ENCODE measurements around the gene ZNF787. TPM values are rescaled to one million over a fixed set of nuclear protein-coding genes. Genes with fewer than 3 reads are reported as not detected.

The ZNF787 gene
- total and polyA plus RNA-seq, 2 donors (not counting 3 experiments of a cell fraction or from before 2014, with no cell fraction given): 11.6 to 32.7 TPM

- Histone ChIP-seq H3K9me1 (replicated peaks; ENCODE audit: control insufficient read depth, extremely low read depth, insufficient read depth, low read length) (no peaks in the 10 kb centered on the region), H3K79me2 (ENCODE audit: control insufficient read depth, insufficient read depth, low read length) (peaks cover 24% of the 10 kb centered on the region), H3K36me3 (ENCODE audit: control insufficient read depth in 2 of 2, extremely low read depth in 1 of 2, insufficient read depth in 2 of 2, low read length in 2 of 2) (peaks cover 0 to 6% of the 10 kb centered on the region in 2 experiments), H3K27me3 (ENCODE audit: control insufficient read depth in 2 of 2, insufficient read depth in 2 of 2, low read length in 2 of 2) (no peaks in the 10 kb centered on the region), H3K27ac (ENCODE audit: insufficient read depth, low read depth, low read length) (no peak overlapping the region), H2AFZ (ENCODE audit: low read depth, low read length) (no peak overlapping the region), H3K4me2 (ENCODE audit: insufficient read depth, low read length) (no peak overlapping the region), H3K9ac (replicated peaks; ENCODE audit: extremely low read depth, insufficient read depth, low read length) (no peak overlapping the region), H3K9me3 (replicated peaks; ENCODE audit: control insufficient read depth, insufficient read depth, low read length) (no peaks in the 10 kb centered on the region), H3K4me1 (ENCODE audit: control insufficient read depth, extremely low read depth, insufficient read depth, low read length) (no peaks in the 10 kb centered on the region), H3K4me3 (replicated peaks in 1 of 3; ENCODE audit: insufficient read depth in 1 of 3, low read depth in 1 of 3, low read length in 3 of 3) (no peak overlapping the region), H4K20me1 (replicated peaks; ENCODE audit: control insufficient read depth, extremely low read depth, insufficient read depth, low read length) (no peaks in the 10 kb centered on the region)
- dilution Hi-C loops (cut with MboI; ENCODE audit: extremely low pct_ligation_motif_present, low sequenced_read_pairs) (no loop called here), intact Hi-C loops (cut with micrococcal nuclease) (no loop called here)
- no peak for FAIRE-seq
- no peak for DNase-seq (ENCODE audit: low read depth, low spot score)
- ChIA-PET POLR2A (no interaction called here), CTCF (interaction anchor here (0.8 to 2.1 kb wide), 8 partner anchors 9 to 242 kb away, joined by 3 to 8 read pairs (median 4); no protein-coding TSS in a partner anchor)
- BruUV-seq (replicated peaks): no TSS peak
- TF ChIP-seq CTCF (IDR thresholded peaks at IDR 0.05; ENCODE audit: extremely low read depth in 1 of 2, insufficient read depth in 1 of 2, low read depth in 1 of 2, low read length in 2 of 2) (no peak), MYC (IDR thresholded peaks at IDR 0.05; ENCODE audit: low read depth, low read length) (no peak), FOS (IDR thresholded peaks at IDR 0.05; ENCODE audit: borderline replicate concordance, insufficient read depth, low read length) (no peak), POLR2AphosphoS5 (IDR thresholded peaks at IDR 0.05; ENCODE audit: insufficient read depth, low read depth, low read length) (no peak), GATA2 (IDR thresholded peaks at IDR 0.05; ENCODE audit: insufficient read depth, insufficient read length, low read depth, low read length) (no peak), POLR2A (IDR thresholded peaks at IDR 0.05; ENCODE audit: low read depth, low read length) (no peak), EZH2 (IDR thresholded peaks at IDR 0.05; ENCODE audit: borderline replicate concordance, low read depth, low read length, severe bottlenecking) (no peak), JUN (IDR thresholded peaks at IDR 0.05; ENCODE audit: borderline replicate concordance, insufficient read depth, insufficient read length, low read depth) (no peak)
These were observed 30.0 kb downstream of the ZNF787 start for GRCh38 chr19:56091066-56091490.

Measured in endothelial cell of umbilical vein (primary cell).